SK-N-SH (cell line): ENCODE data around the gene PCLO. TPM values are rescaled to one million over a fixed set of nuclear protein-coding genes. Genes with fewer than 3 reads are reported as not detected.
"Not testable (repeated sequence)": the region's sequence is repeated elsewhere in the genome, so short reads cannot be mapped to it uniquely, and the experiment has no call there.

Experiments used
- CTCF ChIA-PET: fragments of 300-600, 350-600 bp; formaldehyde crosslinking; extraction: SDS; loops from one replicate; lab custom pipeline; 2021; lab: Yijun Ruan, JAX
- POLR2A ChIA-PET: fragments of 350-600 bp; sonication (Branson Sonifier 250); formaldehyde crosslinking; extraction: SDS; loops from one replicate; lab custom pipeline; 2020; ENCODE audit warnings: antibody characterized with exemption, inconsistent platforms; lab: Yijun Ruan, JAX
- DNase-seq: peaks from one replicate; pipeline ENCODE4 v3.0.0; 2012
- H2AFZ ChIP-seq: fragments of 200-600 bp; sonication (generic); 2 replicates; pipeline ENCODE4 v1.8.1; 2016; ENCODE audit warnings: antibody characterized with exemption, mild to moderate bottlenecking, low read depth
- H3F3A ChIP-seq: fragments of 200-600 bp; sonication (generic); replicated peaks from 2 replicates; pipeline ENCODE3; 2016; ENCODE audit warnings: antibody characterized with exemption, mild to moderate bottlenecking; ENCODE audit not compliant: insufficient read depth
- H3K27ac ChIP-seq, 2 experiments: fragments of 200-500 bp in 1 of 2; fragments of 200-600 bp in 1 of 2; sonication (Bioruptor generic) in 1 of 2; sonication (generic), shearing (Covaris generic) in 1 of 2; 2 replicates each; pipeline versions ENCODE4 v1.5.1 to v1.6.1; 2014 to 2016; ENCODE audit warnings: low read depth in 2 of 2, inconsistent platforms in 1 of 2, low read length in 1 of 2, mild to moderate bottlenecking in 1 of 2, mixed read lengths in 1 of 2
- H3K27me3 ChIP-seq: fragments of 200-600 bp; sonication (generic), shearing (Covaris generic); 2 replicates; pipeline ENCODE4 v1.6.1; 2016; ENCODE audit warnings: mixed run types; ENCODE audit not compliant: insufficient read depth
- H3K36me3 ChIP-seq, 2 experiments: fragments of 200-500 bp in 1 of 2; fragments of 200-600 bp in 1 of 2; sonication (Bioruptor generic) in 1 of 2; sonication (generic) in 1 of 2; replicated peaks in 1 of 2; 2 replicates each; pipeline versions ENCODE3 to v1.5.1; 2014 to 2016; ENCODE audit warnings: low read length in 1 of 2, mild to moderate bottlenecking in 1 of 2; ENCODE audit not compliant: insufficient read depth in 2 of 2, control insufficient read depth in 1 of 2
- H3K4me1 ChIP-seq, 2 experiments: fragments of 200-500 bp in 1 of 2; fragments of 200-600 bp in 1 of 2; sonication (Bioruptor generic) in 1 of 2; sonication (generic), shearing (Covaris generic) in 1 of 2; 2 replicates each; pipeline versions ENCODE4 v1.5.1 to v1.6.1; 2014 to 2016; ENCODE audit warnings: low read depth in 1 of 2, low read length in 1 of 2, mixed run types in 1 of 2; ENCODE audit not compliant: insufficient read depth in 2 of 2, control insufficient read depth in 1 of 2
- H3K4me2 ChIP-seq: fragments of 200-600 bp; sonication (generic), shearing (Covaris generic); 2 replicates; pipeline ENCODE4 v1.6.1; 2017; ENCODE audit warnings: mixed run types
- H3K4me3 ChIP-seq, 2 experiments: fragments of 200-500 bp in 1 of 2; fragments of 200-600 bp in 1 of 2; sonication (Bioruptor generic) in 1 of 2; sonication (generic), shearing (Covaris generic) in 1 of 2; 2 replicates each; pipeline versions ENCODE4 v1.5.1 to v1.8.1; 2014 to 2016; ENCODE audit warnings: low read depth in 2 of 2, inconsistent platforms in 1 of 2, low read length in 1 of 2, mild to moderate bottlenecking in 1 of 2, mixed read lengths in 1 of 2, moderate library complexity in 1 of 2
- H3K79me2 ChIP-seq: fragments of 200-600 bp; sonication (generic); 2 replicates; pipeline ENCODE4 v1.8.1; 2017; ENCODE audit warnings: mild to moderate bottlenecking; ENCODE audit not compliant: insufficient read depth
- H3K9ac ChIP-seq: fragments of 200-600 bp; sonication (generic); 2 replicates; pipeline ENCODE4 v1.6.1; 2017; ENCODE audit warnings: mixed run types
- H3K9me2 ChIP-seq: fragments of 200-600 bp; sonication (generic); 2 replicates; pipeline ENCODE4 v1.6.1; 2017; ENCODE audit warnings: mixed run types
- H3K9me3 ChIP-seq: fragments of 200-600 bp; sonication (generic); 2 replicates; pipeline ENCODE4 v1.6.1; 2017; ENCODE audit warnings: mixed run types, mild to moderate bottlenecking, moderate library complexity
- H4K20me1 ChIP-seq: fragments of 200-600 bp; sonication (generic); 2 replicates; pipeline ENCODE4 v1.6.1; 2017; ENCODE audit warnings: mild to moderate bottlenecking, mixed run types; ENCODE audit not compliant: insufficient read depth
- ELF1 ChIP-seq: IDR thresholded peaks from 2 replicates; pipeline ENCODE4 v1.4.0; 2012
- EP300 ChIP-seq, 2 experiments: IDR thresholded peaks; 2 replicates each; pipeline versions ENCODE4 v1.4.0 to v1.6.1; 2012; ENCODE audit warnings: borderline replicate concordance in 1 of 2, low read depth in 1 of 2, low read length in 1 of 2
- GATA2 ChIP-seq: sonication (generic); formaldehyde crosslinking; IDR thresholded peaks from 2 replicates; pipeline ENCODE4 v1.5.0; 2020; ENCODE audit warnings: mild to moderate bottlenecking, missing genetic modification reagents
- POLR2AphosphoS5 ChIP-seq: IDR thresholded peaks from 2 replicates; pipeline ENCODE4 v1.6.1; 2012; ENCODE audit warnings: low read depth, low read length
- TCF12 ChIP-seq: IDR thresholded peaks from 2 replicates; pipeline ENCODE4 v1.4.0; 2012
- WGBS: methylation state at CpG from one replicate; pipeline ENCODE4 v1.1.6; 2017; ENCODE audit warnings: low lambda C conversion rate; 5-methylcytosine and 5-hydroxymethylcytosine counted together
- polyA plus RNA-seq, 3 experiments: library from polyadenylated mRNA; depleted of rRNA; stranded (reverse); fragments of >200 nt; gene quantifications; 2 replicates each; pipeline ENCODE4 v1.2.3, GENCODE V29; 2012
- TF ChIP-seq, protein P1 (sequence below): IDR thresholded peaks from 2 replicates; pipeline ENCODE4 v1.4.0; 2012; ENCODE audit warnings: low read depth

PCLO gene
- polyA plus RNA-seq, 1 of the 3 experiments (the other 2 are of a cell fraction): 0.51 TPM

GRCh38 chr7:82894341-82894740 lies 268.3 kb downstream of the PCLO start:
- H3K4me1 ChIP-seq, H3K27me3 ChIP-seq, H3K4me2 ChIP-seq, CTCF ChIA-PET, H3K27ac ChIP-seq, H3K4me3 ChIP-seq, H3K9me2 ChIP-seq, H3K9ac ChIP-seq, H3K79me2 ChIP-seq, H4K20me1 ChIP-seq, H3F3A ChIP-seq, H2AFZ ChIP-seq, H3K9me3 ChIP-seq, H3K36me3 ChIP-seq, DNase-seq, POLR2A ChIA-PET: not testable (repeated sequence)
- WGBS: 63% methylated on average over 7 of the region's 7 CpGs
- 0 out of 4 replicates have a peak, but pooled peaks of 1 of the 2 experiments have one; percentile 30 for TF ChIP-seq EP300 (IDR thresholded peaks at IDR 0.05; ENCODE audit: borderline replicate concordance in 1 of 2, low read depth in 1 of 2, low read length in 1 of 2)

DNA sequence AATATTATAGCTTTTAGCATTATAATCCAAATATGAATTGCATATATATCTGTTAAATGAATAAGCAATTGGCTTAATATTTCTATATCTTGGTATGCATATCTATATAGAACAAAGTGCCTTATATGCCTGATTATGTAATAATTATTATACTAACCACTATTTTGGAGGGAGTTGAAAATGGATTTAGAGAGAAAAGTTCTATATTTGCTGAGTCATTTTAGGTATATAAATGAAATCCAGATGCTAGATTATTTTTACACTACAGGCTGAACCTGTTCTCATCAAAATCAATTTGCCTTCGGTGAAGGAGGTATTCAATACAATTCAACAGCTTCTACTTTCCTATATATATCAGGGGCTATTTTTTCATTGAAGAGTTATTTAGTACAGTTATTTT lies 276.4 kb downstream of the PCLO start:
- CTCF ChIA-PET: interaction anchor here (1.2 to 1.3 kb wide), 3 partner anchors 9 to 49 kb away, joined by 3 read pairs; no protein-coding TSS in a partner anchor
- WGBS: 16% methylated on average over 1 of the region's 1 CpG
- Histone ChIP-seq H3K4me3 (no peak overlapping the region), H3K27ac (no peak overlapping the region), H3F3A (no peaks in the 10 kb centered on the region), H3K4me2 (no peak overlapping the region), H2AFZ (no peak overlapping the region), H3K9me2 (no peaks in the 10 kb centered on the region), H3K9ac (no peak overlapping the region), H4K20me1 (no peaks in the 10 kb centered on the region), H3K36me3 (peaks cover 0 to 2% of the 10 kb centered on the region in 2 experiments), H3K4me1 (peaks cover 0 to 8% of the 10 kb centered on the region in 2 experiments; a peak in 2 of 4 replicates), H3K79me2 (no peaks in the 10 kb centered on the region), H3K9me3 (no peaks in the 10 kb centered on the region), H3K27me3 (no peaks in the 10 kb centered on the region)
- 0 out of 2 replicates have a peak, but pooled peaks have one; percentile 27 for TF ChIP-seq TCF12
- no peak for TF ChIP-seq ELF1
- POLR2A ChIA-PET: no interaction called here
- DNase-seq: no peak

- CTCF ChIA-PET: no interaction called here
- H3K4me2 ChIP-seq: no peak overlapping the region
- no peak for DNase-seq
These were observed 296.8 kb downstream of the PCLO start for GRCh38 chr7:82865856-82866255.

More at GRCh38 chr7:82865856-82866255, 296.8 kb downstream of the PCLO start:
- H3K27ac ChIP-seq: no peak overlapping the region
- H3F3A ChIP-seq: no peaks in the 10 kb centered on the region
- no peaks in the 10 kb centered on the region for H3K27me3 ChIP-seq
- no peak overlapping the region for H2AFZ ChIP-seq
- H3K4me3 ChIP-seq: no peak overlapping the region
- no peak overlapping the region for H3K9ac ChIP-seq
- no peaks in the 10 kb centered on the region for H3K9me2 ChIP-seq
- WGBS: 83% methylated on average over 6 of the region's 6 CpGs
- H3K4me1 ChIP-seq: no peaks in the 10 kb centered on the region
- H3K9me3 ChIP-seq: no peaks in the 10 kb centered on the region; the same call in 1 of the 2 replicates
- H3K79me2 ChIP-seq: no peaks in the 10 kb centered on the region
- H4K20me1 ChIP-seq: no peaks in the 10 kb centered on the region
- no peaks in the 10 kb centered on the region for H3K36me3 ChIP-seq
- TF ChIP-seq, protein P1, sequence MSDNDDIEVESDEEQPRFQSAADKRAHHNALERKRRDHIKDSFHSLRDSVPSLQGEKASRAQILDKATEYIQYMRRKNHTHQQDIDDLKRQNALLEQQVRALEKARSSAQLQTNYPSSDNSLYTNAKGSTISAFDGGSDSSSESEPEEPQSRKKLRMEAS: no peak
- no peak for TF ChIP-seq GATA2
- TF ChIP-seq POLR2AphosphoS5: no peak
- TF ChIP-seq EP300 (IDR thresholded peaks at IDR 0.05; ENCODE audit: borderline replicate concordance in 1 of 2, low read depth in 1 of 2, low read length in 1 of 2): no peak
- POLR2A ChIA-PET: no interaction called here
